ENCODE data around the gene HECA. TPM values are rescaled to one million over a fixed set of nuclear protein-coding genes. Genes with fewer than 3 reads are reported as not detected.

HECA gene
- total RNA-seq, 1 experiment from 2014 or later, result 4.2 TPM

- no peaks in the 10 kb centered on the region for H3K79me2 ChIP-seq (ENCODE audit: low read length)
- POLR2A ChIA-PET (ENCODE audit: unreplicated experiment), result no interaction called here
- no peak overlapping the region for H3K4me2 ChIP-seq (ENCODE audit: low read length)
- DNase-seq, result no peak
- no TSS peak for BruUV-seq (replicated peaks)
- H3K9me2 ChIP-seq (replicated peaks; ENCODE audit: low read length), result no peaks in the 10 kb centered on the region
- H3K36me3 ChIP-seq (ENCODE audit: low read depth, low read length), result no peaks in the 10 kb centered on the region
- no peaks in the 10 kb centered on the region for H3K27me3 ChIP-seq (ENCODE audit: low read length)
- ATAC-seq, result no peak
- H3K4me1 ChIP-seq (ENCODE audit: insufficient read depth, low read length), result no peaks in the 10 kb centered on the region
- no peak overlapping the region for H3K9ac ChIP-seq (ENCODE audit: low read length)
- no peak overlapping the region for H2AFZ ChIP-seq (ENCODE audit: low read length)
- CTCF ChIA-PET, result no interaction called here
- H3K9me3 ChIP-seq (ENCODE audit: low read length), result no peaks in the 10 kb centered on the region
- H3K27ac ChIP-seq (ENCODE audit: low read length), result no peak overlapping the region
- no peak for TF ChIP-seq CTCF (conservative IDR thresholded peaks at IDR 0.05; ENCODE audit: low read depth, low read length)
- no peak for TF ChIP-seq EZH2 (IDR thresholded peaks at IDR 0.05; ENCODE audit: low read length, unreplicated experiment)
- H4K20me1 ChIP-seq (ENCODE audit: low read length), result no peaks in the 10 kb centered on the region
- no peaks in the 10 kb centered on the region for H3F3A ChIP-seq (ENCODE audit: low read length, unreplicated experiment)
- intact Hi-C loops (cut with micrococcal nuclease), result no loop called here
- H3K4me3 ChIP-seq (ENCODE audit: low read length), result no peak overlapping the region
Observed at GRCh38 chr6:139153855-139154254, 19.0 kb downstream of the HECA start.

- BruUV-seq (replicated peaks), result no TSS peak
- Histone ChIP-seq H3K79me2 (ENCODE audit: low read length) (no peaks in the 10 kb centered on the region), H3K4me2 (ENCODE audit: low read length) (no peak overlapping the region), H3K9me3 (ENCODE audit: low read length) (no peaks in the 10 kb centered on the region), H3K27me3 (ENCODE audit: low read length) (no peaks in the 10 kb centered on the region), H3K9me2 (replicated peaks; ENCODE audit: low read length) (no peaks in the 10 kb centered on the region), H4K20me1 (ENCODE audit: low read length) (no peaks in the 10 kb centered on the region), H3K36me3 (ENCODE audit: low read depth, low read length) (no peaks in the 10 kb centered on the region), H3F3A (ENCODE audit: low read length, unreplicated experiment) (no peaks in the 10 kb centered on the region), H2AFZ (ENCODE audit: low read length) (no peak overlapping the region), H3K9ac (ENCODE audit: low read length) (no peak overlapping the region), H3K27ac (ENCODE audit: low read length) (no peak overlapping the region), H3K4me1 (ENCODE audit: insufficient read depth, low read length) (no peaks in the 10 kb centered on the region), H3K4me3 (ENCODE audit: low read length) (no peak overlapping the region)
- DNase-seq (no peak), ATAC-seq (no peak)
- no peak for TF ChIP-seq EZH2 (IDR thresholded peaks at IDR 0.05; ENCODE audit: low read length, unreplicated experiment)
- no peak for TF ChIP-seq EZH2phosphoT487 (IDR thresholded peaks at IDR 0.05; ENCODE audit: borderline replicate concordance, low read length)
- TF ChIP-seq CTCF (conservative IDR thresholded peaks at IDR 0.05; ENCODE audit: low read depth, low read length), result no peak
- intact Hi-C loops (cut with micrococcal nuclease), result no loop called here
- ChIA-PET POLR2A (ENCODE audit: unreplicated experiment) (no interaction called here), CTCF (no interaction called here)
Observed at GRCh38 chr6:139154881-139155547, 20.1 kb downstream of the HECA start.

GRCh38 chr6:139156102-139156501, 21.2 kb downstream of the HECA start:
- H3K9ac ChIP-seq (ENCODE audit: low read length), result no peak overlapping the region
- H3K36me3 ChIP-seq (ENCODE audit: low read depth, low read length), result no peaks in the 10 kb centered on the region
- H3K4me3 ChIP-seq (ENCODE audit: low read length), result no peak overlapping the region
- no peaks in the 10 kb centered on the region for H4K20me1 ChIP-seq (ENCODE audit: low read length)
- intact Hi-C loops (cut with micrococcal nuclease), result no loop called here
- DNase-seq, result no peak
- ChIA-PET CTCF (no interaction called here), POLR2A (ENCODE audit: unreplicated experiment) (no interaction called here)
- no peaks in the 10 kb centered on the region for H3K27me3 ChIP-seq (ENCODE audit: low read length)
- H3K4me2 ChIP-seq (ENCODE audit: low read length), result no peak overlapping the region
- TF ChIP-seq EZH2phosphoT487 (IDR thresholded peaks at IDR 0.05; ENCODE audit: borderline replicate concordance, low read length) (no peak), CTCF (conservative IDR thresholded peaks at IDR 0.05; ENCODE audit: low read depth, low read length) (no peak), EZH2 (IDR thresholded peaks at IDR 0.05; ENCODE audit: low read length, unreplicated experiment) (no peak)
- H2AFZ ChIP-seq (ENCODE audit: low read length), result no peak overlapping the region
- no peaks in the 10 kb centered on the region for H3K9me2 ChIP-seq (replicated peaks; ENCODE audit: low read length)
- no peaks in the 10 kb centered on the region for H3F3A ChIP-seq (ENCODE audit: low read length, unreplicated experiment)
- no peak overlapping the region for H3K27ac ChIP-seq (ENCODE audit: low read length)
- no peaks in the 10 kb centered on the region for H3K79me2 ChIP-seq (ENCODE audit: low read length)
- no TSS peak for BruUV-seq (replicated peaks)
- ATAC-seq, result no peak
- no peaks in the 10 kb centered on the region for H3K4me1 ChIP-seq (ENCODE audit: insufficient read depth, low read length)
- no peaks in the 10 kb centered on the region for H3K9me3 ChIP-seq (ENCODE audit: low read length)

All from PC-3 (cell line).